Measurements from ENCODE around the gene CFAP58. TPM values are rescaled to one million over a fixed set of nuclear protein-coding genes. Genes with fewer than 3 reads are reported as not detected.

CFAP58 gene
- total RNA-seq, 2 experiments from 2014 or later: not detected

- Mint-ChIP-seq H3K27ac (no peak overlapping the region), H3K36me3 (ENCODE audit: low read depth) (peaks cover 6% of the 10 kb centered on the region), H3K4me3 (no peak overlapping the region), H3K27me3 (no peaks in the 10 kb centered on the region), H3K9me3 (peaks cover 3% of the 10 kb centered on the region), H3K4me1 (ENCODE audit: low read depth) (peaks cover 31% of the 10 kb centered on the region)
- no peaks in the 10 kb centered on the region for H3K27me3 ChIP-seq (ENCODE audit: control insufficient read depth in 1 of 2, insufficient read depth in 2 of 2, low read length in 2 of 2)
- no peaks in the 10 kb centered on the region for H3K9me3 ChIP-seq (ENCODE audit: control insufficient read depth in 1 of 2, insufficient read depth in 1 of 2, low read length in 2 of 2)
- ChIA-PET CTCF (interaction anchor here (0.6 to 2.3 kb wide), 4 partner anchors 11 to 57 kb away, joined by 3 to 13 read pairs (median 4); partner anchors contain the start of gene CFAP58), POLR2A (interaction anchor here (1.4 to 1.5 kb wide), 2 partner anchors 14 to 36 kb away, joined by 3 to 6 read pairs; no protein-coding TSS in a partner anchor)
- no peak for TF ChIP-seq CTCF (IDR thresholded peaks at IDR 0.05)
- DNase-seq (no peak), ATAC-seq (ENCODE audit: poor library complexity) (no peak)
- no peak overlapping the region for H3K27ac ChIP-seq (ENCODE audit: low read depth in 1 of 2, low read length in 2 of 2)
- H3K4me1 ChIP-seq (ENCODE audit: insufficient read depth, low read length): peaks cover 17% of the 10 kb centered on the region
- no peaks in the 10 kb centered on the region for H3K36me3 ChIP-seq (ENCODE audit: insufficient read depth, low read length)
- intact Hi-C loops (cut with DNase I, micrococcal nuclease): no loop called here
- H3K4me3 ChIP-seq (ENCODE audit: low read length): no peak overlapping the region
These were observed 10.7 kb upstream of the CFAP58 start for GRCh38 chr10:104342941-104343411.

- H3K9me3 Mint-ChIP-seq: peaks cover 3% of the 10 kb centered on the region
- no peaks in the 10 kb centered on the region for H3K27me3 ChIP-seq (ENCODE audit: control insufficient read depth in 1 of 2, insufficient read depth in 2 of 2, low read length in 2 of 2)
- H3K9me3 ChIP-seq (ENCODE audit: control insufficient read depth in 1 of 2, insufficient read depth in 1 of 2, low read length in 2 of 2): no peaks in the 10 kb centered on the region
- CTCF ChIA-PET: no interaction called here
- peaks cover 23% of the 10 kb centered on the region for H3K4me1 Mint-ChIP-seq (ENCODE audit: low read depth)
- intact Hi-C loops (cut with DNase I, micrococcal nuclease): no loop called here
- peaks cover 9% of the 10 kb centered on the region for H3K4me1 ChIP-seq (ENCODE audit: insufficient read depth, low read length)
- no peak overlapping the region for H3K27ac ChIP-seq (ENCODE audit: low read depth in 1 of 2, low read length in 2 of 2)
- no peak overlapping the region for H3K27ac Mint-ChIP-seq
- H3K4me3 ChIP-seq (ENCODE audit: low read length): no peak overlapping the region
- no peaks in the 10 kb centered on the region for H3K36me3 ChIP-seq (ENCODE audit: insufficient read depth, low read length)
- ATAC-seq (ENCODE audit: poor library complexity): no peak
- H3K36me3 Mint-ChIP-seq (ENCODE audit: low read depth): no peaks in the 10 kb centered on the region
- no peak for DNase-seq
- H3K27me3 Mint-ChIP-seq: no peaks in the 10 kb centered on the region
- POLR2A ChIA-PET: interaction anchor here (1.4 kb wide), 1 partner anchor 15 kb away, joined by 3 read pairs; no protein-coding TSS in a partner anchor
- no peak overlapping the region for H3K4me3 Mint-ChIP-seq
- no peak for TF ChIP-seq CTCF (IDR thresholded peaks at IDR 0.05)
These were observed 9.4 kb upstream of the CFAP58 start for GRCh38 chr10:104344219-104344618.

- TF ChIP-seq CTCF (IDR thresholded peaks at IDR 0.05): no peak
These were observed 8.1 kb upstream of the CFAP58 start for GRCh38 chr10:104345515-104345914.

More at GRCh38 chr10:104345515-104345914, 8.1 kb upstream of the CFAP58 start:
- ATAC-seq (ENCODE audit: poor library complexity) (no peak), DNase-seq (no peak)
- H3K27ac Mint-ChIP-seq: no peak overlapping the region
- H3K9me3 Mint-ChIP-seq: peaks cover 3% of the 10 kb centered on the region
- H3K4me3 Mint-ChIP-seq: no peak overlapping the region
- ChIA-PET POLR2A (interaction anchor here (0.6 to 2.5 kb wide), 3 partner anchors 8 to 49 kb away, joined by 3 to 13 read pairs (median 4); partner anchors contain the start of gene ITPRIP), CTCF (no interaction called here)
- Histone ChIP-seq H3K4me1 (ENCODE audit: insufficient read depth, low read length) (peaks cover 12% of the 10 kb centered on the region), H3K36me3 (ENCODE audit: insufficient read depth, low read length) (no peaks in the 10 kb centered on the region), H3K27me3 (ENCODE audit: control insufficient read depth in 1 of 2, insufficient read depth in 2 of 2, low read length in 2 of 2) (no peaks in the 10 kb centered on the region), H3K4me3 (ENCODE audit: low read length) (no peak overlapping the region), H3K27ac (ENCODE audit: low read depth in 1 of 2, low read length in 2 of 2) (no peak overlapping the region), H3K9me3 (ENCODE audit: control insufficient read depth in 1 of 2, insufficient read depth in 1 of 2, low read length in 2 of 2) (no peaks in the 10 kb centered on the region)
- intact Hi-C loops (cut with DNase I, micrococcal nuclease): loop anchor here in 1 of 2 experiments (5.0 kb wide), 1 partner anchor 223 kb away; the partner anchor contains the start of gene SFR1
- H3K4me1 Mint-ChIP-seq (ENCODE audit: low read depth): peaks cover 11% of the 10 kb centered on the region
- H3K27me3 Mint-ChIP-seq: no peaks in the 10 kb centered on the region
- H3K36me3 Mint-ChIP-seq (ENCODE audit: low read depth): no peaks in the 10 kb centered on the region
